Stomach (tissue), 9 donors: ENCODE data around the gene NPB. TPM values are rescaled to one million over a fixed set of nuclear protein-coding genes. Genes with fewer than 3 reads are reported as not detected.
A peak's percentile ranks its signal among the peaks of the same experiment; 100 is the strongest.
"Not testable (repeated sequence)": the region's sequence is repeated elsewhere in the genome, so short reads cannot be mapped to it uniquely, and the experiment has no call there.

Experiments used
- DNase-seq, 2 donors: peaks; one replicate each; pipeline versions ENCODE4 v3.0.0 to v3.0.0-alpha.2; 2013 to 2019
- H3K27ac ChIP-seq, 5 donors: fragments of 200-600 bp in 4 of 5; sonication (generic) in 4 of 5; one replicate each; pipeline ENCODE4 v1.5.1; 2013 to 2019; ENCODE audit warnings: mild to moderate bottlenecking in 1 of 5, moderate library complexity in 1 of 5
- H3K27me3 ChIP-seq, 3 donors: fragments of 200-600 bp; sonication (generic); one replicate each; pipeline ENCODE4 v1.5.1; 2017 to 2019; ENCODE audit warnings: mixed run types in 1 of 3
- H3K36me3 ChIP-seq, 4 donors: fragments of 200-600 bp; sonication (generic); 1 replicate in 3 of 4; 2 replicates in 1 of 4; pipeline ENCODE4 v1.5.1; 2016 to 2019
- H3K4me1 ChIP-seq, 4 donors: fragments of 200-600 bp; sonication (generic); one replicate each; pipeline ENCODE4 v1.5.1; 2016 to 2019
- H3K4me3 ChIP-seq, 4 donors: fragments of 200-600 bp; sonication (generic) in 3 of 4; one replicate each; pipeline ENCODE4 v1.5.1; 2016 to 2019; ENCODE audit warnings: mild to moderate bottlenecking in 1 of 4
- H3K9me3 ChIP-seq, 4 donors: fragments of 200-600 bp; sonication (generic); one replicate each; pipeline ENCODE4 v1.5.1; 2016 to 2019
- EP300 ChIP-seq: sonication (generic); formaldehyde crosslinking; IDR thresholded peaks from one replicate; pipeline ENCODE4 v1.6.1; 2017; ENCODE audit warnings: antibody characterized with exemption
- POLR2A ChIP-seq, 4 donors: fragments of 450-650 bp; IDR thresholded peaks; one replicate each; pipeline ENCODE4 v1.6.1; 2016; ENCODE audit warnings: antibody characterized with exemption in 4 of 4, control low read depth in 2 of 4, mild to moderate bottlenecking in 1 of 4, moderate library complexity in 1 of 4
- POLR2AphosphoS5 ChIP-seq, 3 donors: sonication (generic); formaldehyde crosslinking; IDR thresholded peaks; one replicate each; pipeline ENCODE4 v1.6.1; 2016; ENCODE audit warnings: antibody characterized with exemption in 3 of 3
- WGBS, 5 donors: extraction: QIAGEN DNeasy Blood & Tissue Kit in 3 of 5; methylation state at CpG; one replicate each; pipeline versions ENCODE4 v1.1.5 to v1.1.7; 2013 to 2018; 5-methylcytosine and 5-hydroxymethylcytosine counted together
- intact Hi-C: fragments of 100-400 bp; cut with DNase I; formaldehyde crosslinking; loops from one replicate; pipeline ENCODE4 v1.15.1; 2023; ENCODE audit warnings: low total_unique reads
- polyA plus RNA-seq, 3 donors: library from polyadenylated mRNA; stranded (reverse); fragments of 200-250 nt; gene quantifications; one replicate each; pipeline ENCODE4 v1.2.3, GENCODE V29; 2013
- total RNA-seq, 5 donors: library from RNA; depleted of rRNA; stranded (reverse); fragments of >200 nt; gene quantifications; one replicate each; pipeline versions ENCODE4 v1.1.0 to v1.2.3, GENCODE V29; 2014 to 2016
- TF ChIP-seq, protein P1 (sequence below), 7 experiments: fragments of 450-650 bp in 4 of 7; fragments of 200-600 bp in 3 of 7; sonication (generic) in 3 of 7; IDR thresholded peaks; one replicate each; pipeline ENCODE4 v1.5.1; 2016 to 2019; ENCODE audit warnings: antibody characterized with exemption in 7 of 7, control low read depth in 2 of 7, mild to moderate bottlenecking in 1 of 7
- donor health status: healthy with polysubstance abuse.
- donor health status: Bipolar disorder and iron deficiency.
- donor health status: healthy.

NPB gene
- total and polyA plus RNA-seq, 8 donors = 0.83 to 2.0 (median 1.2) TPM; not detected in 4

- no peak for TF ChIP-seq POLR2A (IDR thresholded peaks at IDR 0.05)
- TF ChIP-seq, protein P1, sequence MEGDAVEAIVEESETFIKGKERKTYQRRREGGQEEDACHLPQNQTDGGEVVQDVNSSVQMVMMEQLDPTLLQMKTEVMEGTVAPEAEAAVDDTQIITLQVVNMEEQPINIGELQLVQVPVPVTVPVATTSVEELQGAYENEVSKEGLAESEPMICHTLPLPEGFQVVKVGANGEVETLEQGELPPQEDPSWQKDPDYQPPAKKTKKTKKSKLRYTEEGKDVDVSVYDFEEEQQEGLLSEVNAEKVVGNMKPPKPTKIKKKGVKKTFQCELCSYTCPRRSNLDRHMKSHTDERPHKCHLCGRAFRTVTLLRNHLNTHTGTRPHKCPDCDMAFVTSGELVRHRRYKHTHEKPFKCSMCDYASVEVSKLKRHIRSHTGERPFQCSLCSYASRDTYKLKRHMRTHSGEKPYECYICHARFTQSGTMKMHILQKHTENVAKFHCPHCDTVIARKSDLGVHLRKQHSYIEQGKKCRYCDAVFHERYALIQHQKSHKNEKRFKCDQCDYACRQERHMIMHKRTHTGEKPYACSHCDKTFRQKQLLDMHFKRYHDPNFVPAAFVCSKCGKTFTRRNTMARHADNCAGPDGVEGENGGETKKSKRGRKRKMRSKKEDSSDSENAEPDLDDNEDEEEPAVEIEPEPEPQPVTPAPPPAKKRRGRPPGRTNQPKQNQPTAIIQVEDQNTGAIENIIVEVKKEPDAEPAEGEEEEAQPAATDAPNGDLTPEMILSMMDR (IDR thresholded peaks at IDR 0.05) = no peak
- no peak for TF ChIP-seq POLR2AphosphoS5 (IDR thresholded peaks at IDR 0.05)
- no peak for TF ChIP-seq EP300
- intact Hi-C loops = no loop called here
Observed at GRCh38 chr17:81914103-81914850, 12.2 kb downstream of the NPB start.

DNA sequence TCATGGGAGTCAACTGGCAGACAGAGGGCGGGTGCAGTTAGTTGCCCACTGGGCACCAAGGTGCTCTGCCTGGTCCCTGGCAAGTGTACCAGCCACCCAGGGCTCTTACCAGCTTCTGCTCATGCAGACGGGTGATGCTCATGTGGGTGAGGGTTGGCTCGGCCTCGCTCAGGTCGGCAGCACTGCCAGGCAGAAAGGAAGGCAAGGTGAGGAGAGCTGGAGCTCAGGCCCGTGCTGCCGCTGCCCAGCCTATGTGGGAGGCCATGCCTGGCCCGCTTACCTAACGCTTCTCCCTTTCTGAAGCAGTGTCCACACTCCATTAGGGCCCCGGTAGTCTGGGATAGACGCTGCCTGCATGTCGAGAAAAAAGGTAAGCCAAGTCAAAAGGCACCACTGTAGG, 13.3 kb downstream of the NPB start:
- Histone ChIP-seq H3K4me1 (peaks cover 36 to 71% (median 60%) of the 10 kb centered on the region in 4 donors), H3K9me3 (no peaks in the 10 kb centered on the region), H3K4me3 (no peak overlapping the region), H3K36me3 (peaks cover 47 to 60% (median 51%) of the 10 kb centered on the region in 4 donors), H3K27me3 (no peaks in the 10 kb centered on the region), H3K27ac (no peak overlapping the region)
- intact Hi-C loops = no loop called here
- TF ChIP-seq, protein P1 (IDR thresholded peaks at IDR 0.05) = no peak
- TF ChIP-seq EP300 = no peak
- TF ChIP-seq POLR2A (IDR thresholded peaks at IDR 0.05) = no peak
- no peak for TF ChIP-seq POLR2AphosphoS5 (IDR thresholded peaks at IDR 0.05)
- DNase-seq = no peak
- whole genome bisulfite sequencing, 5 donors = 83 to 93% (median 86%) methylated on average over 12 of the region's 12 CpGs

More at GRCh38 chr17:81914103-81914850, 12.2 kb downstream of the NPB start:
- Histone ChIP-seq H3K27ac (peak overlapping the region in 1 of 5 donors; percentile 78), H3K36me3 (peaks cover 37 to 51% (median 44%) of the 10 kb centered on the region in 4 donors), H3K4me3 (no peak overlapping the region), H3K4me1 (peaks cover 35 to 71% (median 59%) of the 10 kb centered on the region in 4 donors), H3K9me3 (no peaks in the 10 kb centered on the region), H3K27me3 (no peaks in the 10 kb centered on the region)
- WGBS, 5 donors = 94 to 98% (median 96%) methylated on average over 26 to 36 of the region's 36 CpGs
- DNase-seq = no peak

DNA sequence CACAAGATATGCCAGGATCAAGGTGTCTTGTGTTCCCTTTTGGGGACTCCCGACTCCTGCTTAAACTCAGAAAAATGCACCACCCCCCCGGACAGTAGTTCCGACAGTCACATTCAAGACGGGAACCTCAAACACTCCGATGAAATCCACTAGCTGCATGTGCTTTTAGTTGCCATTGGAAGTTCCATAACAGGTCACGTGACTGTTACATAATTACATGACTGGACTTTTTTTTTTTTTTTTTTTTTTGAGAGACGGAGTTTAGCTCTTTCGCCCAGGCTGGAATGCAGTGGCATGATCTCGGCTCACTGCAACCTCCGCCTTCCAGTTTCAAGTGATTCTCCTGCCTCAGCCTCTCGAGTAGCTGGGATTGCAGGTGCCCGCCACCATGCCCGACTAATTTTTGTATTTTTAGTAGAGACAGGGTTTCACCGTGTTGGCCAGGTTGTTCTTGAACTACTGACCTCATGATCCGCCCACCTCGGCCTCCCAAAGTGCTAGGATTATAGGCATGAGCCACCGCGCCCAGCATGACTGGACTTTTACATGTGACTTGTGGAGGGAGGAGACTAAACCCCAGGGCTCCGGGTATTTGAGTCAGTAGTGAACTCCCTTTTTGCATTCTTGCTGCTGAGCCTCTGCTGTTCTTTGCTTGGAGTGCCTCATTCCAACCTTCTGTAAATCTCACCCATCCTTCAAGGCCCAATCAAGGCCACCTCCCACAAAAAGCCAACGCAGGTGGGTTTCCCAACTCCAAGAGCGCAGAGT, 14.4 kb downstream of the NPB start:
- TF ChIP-seq POLR2AphosphoS5 (IDR thresholded peaks at IDR 0.05) = peak in 2 of 3 donors; percentile 9 to 51
- TF ChIP-seq EP300 = no peak
- peak; percentile 61 to 65 for DNase-seq
- H3K27ac ChIP-seq = peak overlapping the region in 4 of 5 donors; percentile 12 to 98 (median 86)
- no peaks in the 10 kb centered on the region for H3K9me3 ChIP-seq
- intact Hi-C loops = no loop called here
- WGBS, 5 donors = 62 to 75% (median 71%) methylated on average over 21 of the region's 21 CpGs
- H3K4me1 ChIP-seq = peaks cover 32 to 76% (median 64%) of the 10 kb centered on the region in 4 donors
- H3K27me3 ChIP-seq = no peaks in the 10 kb centered on the region
- peak overlapping the region; percentile 79 to 90 (median 84) for H3K4me3 ChIP-seq
- H3K36me3 ChIP-seq = peaks cover 51 to 70% (median 61%) of the 10 kb centered on the region in 4 donors

GRCh38 chr17:81917565-81918332, 15.7 kb downstream of the NPB start, which contains the start of gene SIRT7:
Gene SIRT7, minus strand, starts transcription at chr17:81918176. Its CDS starts 45 bp downstream, at chr17:81918131.
- Histone ChIP-seq H3K27ac (peak within 1 kb of the TSS; percentile 83 to 98 (median 88)), H3K27me3 (no peaks in the 10 kb centered on the region), H3K4me1 (peaks cover 37 to 77% (median 65%) of the 10 kb centered on the region in 4 donors), H3K36me3 (peaks cover 51 to 71% (median 61%) of the 10 kb centered on the region in 4 donors), H3K4me3 (peak within 1 kb of the TSS; percentile 79 to 90 (median 84)), H3K9me3 (no peaks in the 10 kb centered on the region)
- 0 to 1% (median 1%) methylated on average over 57 to 94 of the region's 94 CpGs for WGBS, 5 donors
- intact Hi-C loops = no loop called here
- DNase-seq = peak; percentile 83 to 95
- TF ChIP-seq POLR2AphosphoS5 (IDR thresholded peaks at IDR 0.05) (peak in 2 of 3 donors; percentile 92 to 95), EP300 (no peak)

GRCh38 chr17:81918333-81918669, 16.3 kb downstream of the NPB start:
- 17 to 39% (median 26%) methylated on average over 9 of the region's 9 CpGs for WGBS, 5 donors
- Histone ChIP-seq H3K27ac (peak overlapping the region; percentile 83 to 98 (median 88)), H3K4me3 (peak overlapping the region; percentile 79 to 90 (median 84))

More at GRCh38 chr17:81918333-81918669, 16.3 kb downstream of the NPB start:
- DNase-seq, H3K9me3 ChIP-seq, H3K27me3 ChIP-seq, intact Hi-C loops: not testable (repeated sequence)
- peaks cover 43 to 82% (median 70%) of the 10 kb centered on the region in 4 donors for H3K4me1 ChIP-seq
- H3K36me3 ChIP-seq = peaks cover 47 to 68% (median 58%) of the 10 kb centered on the region in 4 donors
